H9 (cell line): ENCODE data around the gene TUFT1. TPM values are rescaled to one million over a fixed set of nuclear protein-coding genes. Genes with fewer than 3 reads are reported as not detected.

ENCODE experiments used
- DNase-seq: peaks from one replicate; pipeline ENCODE4 v3.0.0-alpha.2; 2017
- H2AFZ ChIP-seq: one replicate; pipeline ENCODE4 v1.6.1; 2013; ENCODE audit warnings: mild to moderate bottlenecking, low read length, control low read depth, moderate library complexity
- H2AK5ac ChIP-seq: 2 replicates; pipeline ENCODE4 v1.6.1; 2013; ENCODE audit warnings: low read length, control low read depth, mixed read lengths; ENCODE audit not compliant: insufficient read length
- H2BK120ac ChIP-seq: one replicate; pipeline ENCODE4 v1.6.1; 2013; ENCODE audit warnings: low read depth, mild to moderate bottlenecking, low read length, control low read depth, inconsistent platforms; ENCODE audit not compliant: poor library complexity, severe bottlenecking
- H2BK12ac ChIP-seq: 2 replicates; pipeline ENCODE4 v1.6.1; 2013; ENCODE audit warnings: low read length, control low read depth, mixed read lengths, low read depth; ENCODE audit not compliant: insufficient read length
- H2BK15ac ChIP-seq: 2 replicates; pipeline ENCODE4 v1.6.1; 2013; ENCODE audit warnings: low read depth, low read length, control low read depth
- H2BK20ac ChIP-seq: one replicate; pipeline ENCODE4 v1.6.1; 2013; ENCODE audit warnings: low read depth, mild to moderate bottlenecking, low read length, control low read depth, inconsistent platforms; ENCODE audit not compliant: poor library complexity, severe bottlenecking
- H2BK5ac ChIP-seq: 2 replicates; pipeline ENCODE4 v1.6.1; 2013; ENCODE audit warnings: low read length, control low read depth, mixed read lengths; ENCODE audit not compliant: insufficient read length
- H3K14ac ChIP-seq: 2 replicates; pipeline ENCODE4 v1.6.1; 2013; ENCODE audit warnings: low read length, control low read depth; ENCODE audit not compliant: insufficient read depth
- H3K18ac ChIP-seq: 2 replicates; pipeline ENCODE4 v1.6.1; 2013; ENCODE audit warnings: low read depth, mild to moderate bottlenecking, mixed read lengths, low read length, control low read depth; ENCODE audit not compliant: insufficient read length
- H3K23ac ChIP-seq: 2 replicates; pipeline ENCODE4 v1.6.1; 2013; ENCODE audit warnings: low read length, control low read depth, mixed read lengths, low read depth; ENCODE audit not compliant: insufficient read length
- H3K23me2 ChIP-seq: 2 replicates; pipeline ENCODE4 v1.6.1; 2013; ENCODE audit warnings: low read depth, mild to moderate bottlenecking, mixed read lengths, low read length, control low read depth; ENCODE audit not compliant: insufficient read length, poor library complexity, severe bottlenecking
- H3K27ac ChIP-seq: 2 replicates; pipeline ENCODE4 v1.5.1; 2013; ENCODE audit warnings: low read length, control low read depth, mixed read lengths, low read depth; ENCODE audit not compliant: insufficient read length
- H3K27me3 ChIP-seq: 2 replicates; pipeline ENCODE4 v1.6.1; 2013; ENCODE audit warnings: low read length, control low read depth, inconsistent platforms; ENCODE audit not compliant: insufficient read depth
- H3K4ac ChIP-seq: 2 replicates; pipeline ENCODE4 v1.6.1; 2013; ENCODE audit warnings: low read depth, mild to moderate bottlenecking, control low read depth, inconsistent platforms, low read length, moderate library complexity
- H3K4me1 ChIP-seq: 2 replicates; pipeline ENCODE4 v1.6.1; 2013; ENCODE audit warnings: low read length, control low read depth, inconsistent platforms; ENCODE audit not compliant: insufficient read depth
- H3K4me2 ChIP-seq: 2 replicates; pipeline ENCODE4 v1.6.1; 2013; ENCODE audit warnings: low read length, control low read depth, mixed read lengths; ENCODE audit not compliant: insufficient read length, insufficient read depth
- H3K56ac ChIP-seq: 2 replicates; pipeline ENCODE4 v1.6.1; 2013; ENCODE audit warnings: low read depth, mild to moderate bottlenecking, mixed read lengths, low read length, control low read depth; ENCODE audit not compliant: insufficient read length
- H3K79me1 ChIP-seq: 2 replicates; pipeline ENCODE4 v1.6.1; 2013; ENCODE audit warnings: low read depth, mild to moderate bottlenecking, moderate library complexity, low read length, control low read depth, inconsistent platforms; ENCODE audit not compliant: insufficient read depth, poor library complexity, severe bottlenecking
- H3K79me2 ChIP-seq: 2 replicates; pipeline ENCODE4 v1.6.1; 2013; ENCODE audit warnings: low read length, control low read depth, inconsistent platforms; ENCODE audit not compliant: insufficient read depth
- H3K9ac ChIP-seq: 2 replicates; pipeline ENCODE4 v1.6.1; 2013; ENCODE audit warnings: low read length, control low read depth, mixed read lengths; ENCODE audit not compliant: insufficient read length; ENCODE audit errors: extremely low read depth
- H3K9me3 ChIP-seq: one replicate; pipeline ENCODE4 v1.6.1; 2013; ENCODE audit warnings: low read depth, low read length, inconsistent platforms; ENCODE audit not compliant: control insufficient read depth
- H3T11ph ChIP-seq: one replicate; pipeline ENCODE4 v1.6.1; 2013; ENCODE audit warnings: mild to moderate bottlenecking, low read length, control low read depth, inconsistent platforms
- H4K20me1 ChIP-seq: one replicate; pipeline ENCODE4 v1.6.1; 2013; ENCODE audit not compliant: control insufficient read depth, insufficient read length, insufficient read depth
- H4K5ac ChIP-seq: 2 replicates; pipeline ENCODE4 v1.6.1; 2013; ENCODE audit warnings: low read depth, mild to moderate bottlenecking, mixed read lengths, low read length, control low read depth; ENCODE audit not compliant: insufficient read length
- H4K8ac ChIP-seq: replicated peaks from 2 replicates; pipeline ENCODE4 v1.6.1; 2013; ENCODE audit warnings: low read length, control low read depth, mixed read lengths, low read depth; ENCODE audit not compliant: insufficient read length
- H4K91ac ChIP-seq: 2 replicates; pipeline ENCODE4 v1.6.1; 2013; ENCODE audit warnings: low read depth, mild to moderate bottlenecking, moderate library complexity, mixed read lengths, low read length, control low read depth; ENCODE audit not compliant: insufficient read length
- H3K27ac Mint-ChIP-seq, 3 experiments: 2 replicates in 2 of 3; 3 replicates in 1 of 3; pipeline ENCODE4 v1.8.0; 2020 to 2021; ENCODE audit warnings: mixed read lengths in 3 of 3, mild to moderate bottlenecking in 1 of 3, moderate library complexity in 1 of 3
- H3K27me3 Mint-ChIP-seq: 2 replicates; pipeline ENCODE4 v1.8.0; 2021; ENCODE audit warnings: low read depth, mild to moderate bottlenecking, moderate library complexity, mixed read lengths
- H3K36me3 Mint-ChIP-seq, 3 experiments: 2 replicates in 2 of 3; 3 replicates in 1 of 3; pipeline ENCODE4 v1.8.0; 2020 to 2021; ENCODE audit warnings: low read depth in 3 of 3, mixed read lengths in 3 of 3; ENCODE audit not compliant: insufficient read depth in 1 of 3
- H3K4me1 Mint-ChIP-seq, 2 experiments: 2 replicates each; pipeline ENCODE4 v1.8.0; 2020; ENCODE audit warnings: mixed read lengths in 2 of 2
- H3K4me3 Mint-ChIP-seq, 2 experiments: 2 replicates in 1 of 2; 3 replicates in 1 of 2; pipeline ENCODE4 v1.8.0; 2020 to 2021; ENCODE audit warnings: mild to moderate bottlenecking in 2 of 2, mixed read lengths in 2 of 2, moderate library complexity in 1 of 2
- H3K9me3 Mint-ChIP-seq, 2 experiments: 2 replicates in 1 of 2; 3 replicates in 1 of 2; pipeline ENCODE4 v1.8.0; 2020; ENCODE audit warnings: mild to moderate bottlenecking in 2 of 2, mixed read lengths in 2 of 2, moderate library complexity in 1 of 2
- WGBS: extraction: QIAGEN DNeasy Blood & Tissue Kit; methylation state at CpG from one replicate; pipeline ENCODE4 v1.1.7; 2013; ENCODE audit warnings: missing lambda C conversion rate, low lambda C conversion rate, mixed read lengths; ENCODE audit not compliant: insufficient read length; ENCODE audit errors: extremely low coverage; 5-methylcytosine and 5-hydroxymethylcytosine counted together
- total RNA-seq: library from RNA; stranded (reverse); gene quantifications from 2 replicates; pipeline ENCODE4 v1.2.1, GENCODE V29; 2021
- TF ChIP-seq, protein P1 (sequence below): fragments of 200-600 bp; sonication (generic); conservative IDR thresholded peaks from 3 replicates; pipeline ENCODE4 v1.8.0; 2021; ENCODE audit warnings: antibody characterized with exemption, mild to moderate bottlenecking

The TUFT1 gene
- total RNA-seq, 1 experiment from 2014 or later = 6.2 TPM

DNA sequence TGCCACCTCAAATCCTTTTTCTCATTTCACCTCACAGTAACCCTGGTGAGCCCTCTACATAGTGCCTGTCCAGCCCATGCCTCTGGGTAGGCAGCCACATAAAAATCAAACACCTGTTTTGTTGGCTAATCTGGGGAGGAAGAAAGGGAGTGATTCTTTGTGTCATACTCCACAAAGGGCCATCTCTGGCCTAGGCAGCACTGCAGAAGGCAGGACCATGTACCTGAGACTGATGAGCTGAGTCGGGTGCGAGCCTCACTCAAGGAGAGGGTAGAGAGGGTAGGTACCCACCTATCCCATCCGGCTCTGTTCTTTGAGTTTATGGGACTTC lies 7.8 kb downstream of the TUFT1 start:
- Histone ChIP-seq H4K20me1 (no peaks in the 10 kb centered on the region), H2BK12ac (no peak overlapping the region), H3K14ac (no peak overlapping the region), H3K79me1 (peaks cover 1% of the 10 kb centered on the region), H3K27ac (no peak overlapping the region), H2AK5ac (no peak overlapping the region), H3K23me2 (no peaks in the 10 kb centered on the region), H3K4ac (no peak overlapping the region), H4K91ac (no peak overlapping the region), H3K79me2 (no peaks in the 10 kb centered on the region), H4K5ac (no peak overlapping the region), H4K8ac (no peak overlapping the region), H3K56ac (no peak overlapping the region), H3T11ph (no peak overlapping the region), H3K4me1 (peaks cover 8% of the 10 kb centered on the region; the same call in 1 of the 2 replicates), H3K4me2 (no peak overlapping the region), H2BK15ac (no peak overlapping the region), H3K9ac (no peak overlapping the region), H2BK5ac (no peak overlapping the region), H3K9me3 (no peaks in the 10 kb centered on the region), H3K18ac (no peak overlapping the region), H2BK120ac (no peak overlapping the region), H2AFZ (no peak overlapping the region), H2BK20ac (no peak overlapping the region), H3K23ac (no peak overlapping the region), H3K27me3 (no peaks in the 10 kb centered on the region)
- H3K27ac Mint-ChIP-seq = peak overlapping the region in 2 of 3 experiments; percentile 94 to 97; a peak in 5 of 7 replicates
- peaks cover 1 to 6% (median 6%) of the 10 kb centered on the region in 3 experiments; a peak in 4 of 7 replicates for H3K36me3 Mint-ChIP-seq
- H3K9me3 Mint-ChIP-seq = no peaks in the 10 kb centered on the region
- no CpG with 5 or more reads among the region's 3 CpGs for WGBS
- DNase-seq = no peak
- TF ChIP-seq, protein P1, sequence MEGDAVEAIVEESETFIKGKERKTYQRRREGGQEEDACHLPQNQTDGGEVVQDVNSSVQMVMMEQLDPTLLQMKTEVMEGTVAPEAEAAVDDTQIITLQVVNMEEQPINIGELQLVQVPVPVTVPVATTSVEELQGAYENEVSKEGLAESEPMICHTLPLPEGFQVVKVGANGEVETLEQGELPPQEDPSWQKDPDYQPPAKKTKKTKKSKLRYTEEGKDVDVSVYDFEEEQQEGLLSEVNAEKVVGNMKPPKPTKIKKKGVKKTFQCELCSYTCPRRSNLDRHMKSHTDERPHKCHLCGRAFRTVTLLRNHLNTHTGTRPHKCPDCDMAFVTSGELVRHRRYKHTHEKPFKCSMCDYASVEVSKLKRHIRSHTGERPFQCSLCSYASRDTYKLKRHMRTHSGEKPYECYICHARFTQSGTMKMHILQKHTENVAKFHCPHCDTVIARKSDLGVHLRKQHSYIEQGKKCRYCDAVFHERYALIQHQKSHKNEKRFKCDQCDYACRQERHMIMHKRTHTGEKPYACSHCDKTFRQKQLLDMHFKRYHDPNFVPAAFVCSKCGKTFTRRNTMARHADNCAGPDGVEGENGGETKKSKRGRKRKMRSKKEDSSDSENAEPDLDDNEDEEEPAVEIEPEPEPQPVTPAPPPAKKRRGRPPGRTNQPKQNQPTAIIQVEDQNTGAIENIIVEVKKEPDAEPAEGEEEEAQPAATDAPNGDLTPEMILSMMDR = no peak
- peaks cover 30 to 34% of the 10 kb centered on the region in 2 experiments for H3K4me1 Mint-ChIP-seq
- no peaks in the 10 kb centered on the region for H3K27me3 Mint-ChIP-seq
- H3K4me3 Mint-ChIP-seq = no peak overlapping the region
